ENCODE measurements around the gene PHF3. TPM values are rescaled to one million over a fixed set of nuclear protein-coding genes. Genes with fewer than 3 reads are reported as not detected.

PHF3 gene
- total RNA-seq, 1 experiment from 2014 or later = 56.4 TPM

GRCh38 chr6:63589952-63590411, 45.6 kb upstream of the PHF3 start:
- POLR2A ChIA-PET = interaction anchor here (0.6 kb wide), 1 partner anchor 11 kb away, joined by 3 read pairs; no protein-coding TSS in a partner anchor
- H3K4me3 Mint-ChIP-seq = no peak overlapping the region
- peaks cover 9% of the 10 kb centered on the region for H3K4me1 Mint-ChIP-seq
- no peaks in the 10 kb centered on the region for H3K9me3 Mint-ChIP-seq
- CTCF ChIA-PET = no interaction called here
- ATAC-seq (no peak), DNase-seq (ENCODE audit: low spot score) (no peak)
- no peaks in the 10 kb centered on the region for H3K27me3 Mint-ChIP-seq (ENCODE audit: low read depth)
- no peak for TF ChIP-seq JAZF1 (CRISPR knock-in tag; IDR thresholded peaks at IDR 0.05)
- peak; percentile 74 for TF ChIP-seq GABPB1 (CRISPR knock-in tag; IDR thresholded peaks at IDR 0.05)
- no peak for TF ChIP-seq ZNF232 (CRISPR knock-in tag; IDR thresholded peaks at IDR 0.05)
- TF ChIP-seq, protein P1, sequence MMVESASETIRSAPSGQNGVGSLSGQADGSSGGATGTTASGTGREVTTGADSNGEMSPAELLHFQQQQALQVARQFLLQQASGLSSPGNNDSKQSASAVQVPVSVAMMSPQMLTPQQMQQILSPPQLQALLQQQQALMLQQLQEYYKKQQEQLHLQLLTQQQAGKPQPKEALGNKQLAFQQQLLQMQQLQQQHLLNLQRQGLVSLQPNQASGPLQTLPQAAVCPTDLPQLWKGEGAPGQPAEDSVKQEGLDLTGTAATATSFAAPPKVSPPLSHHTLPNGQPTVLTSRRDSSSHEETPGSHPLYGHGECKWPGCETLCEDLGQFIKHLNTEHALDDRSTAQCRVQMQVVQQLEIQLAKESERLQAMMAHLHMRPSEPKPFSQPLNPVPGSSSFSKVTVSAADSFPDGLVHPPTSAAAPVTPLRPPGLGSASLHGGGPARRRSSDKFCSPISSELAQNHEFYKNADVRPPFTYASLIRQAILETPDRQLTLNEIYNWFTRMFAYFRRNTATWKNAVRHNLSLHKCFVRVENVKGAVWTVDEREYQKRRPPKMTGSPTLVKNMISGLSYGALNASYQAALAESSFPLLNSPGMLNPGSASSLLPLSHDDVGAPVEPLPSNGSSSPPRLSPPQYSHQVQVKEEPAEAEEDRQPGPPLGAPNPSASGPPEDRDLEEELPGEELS (CRISPR knock-in tag; IDR thresholded peaks at IDR 0.05) = no peak
- H3K36me3 Mint-ChIP-seq = no peaks in the 10 kb centered on the region
- 0 out of 2 replicates have a peak overlapping the region, but pooled peaks have one; percentile 29 for H3K27ac Mint-ChIP-seq

DNA sequence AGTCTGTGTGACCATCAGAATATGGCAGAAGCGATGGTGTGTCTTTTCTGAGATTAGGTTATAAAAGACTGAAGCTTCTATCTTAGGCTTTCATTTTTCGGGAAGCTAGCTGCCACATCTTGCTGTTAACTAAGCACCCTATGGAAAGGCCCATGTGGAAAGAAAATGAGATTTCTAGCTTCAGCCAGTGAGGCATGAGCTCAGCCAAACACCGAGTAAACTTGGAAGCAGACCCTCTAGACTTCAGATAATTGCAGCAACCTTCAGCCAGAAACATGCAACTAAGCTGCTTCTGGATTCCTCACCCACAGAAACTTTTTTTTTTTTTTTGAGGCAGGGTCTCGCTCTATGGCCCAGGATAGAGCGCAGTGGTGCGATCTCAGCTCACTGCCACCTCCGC, 42.7 kb upstream of the PHF3 start:
- no peak for ATAC-seq
- H3K27me3 Mint-ChIP-seq (ENCODE audit: low read depth) = no peaks in the 10 kb centered on the region

More for the DNA sequence above, 42.7 kb upstream of the PHF3 start:
- Mint-ChIP-seq H3K27ac (no peak overlapping the region), H3K4me1 (peaks cover 13% of the 10 kb centered on the region), H3K9me3 (no peaks in the 10 kb centered on the region), H3K36me3 (no peaks in the 10 kb centered on the region), H3K4me3 (no peak overlapping the region)
- DNase-seq (ENCODE audit: low spot score) = no peak
- TF ChIP-seq MLX (CRISPR knock-in tag; IDR thresholded peaks at IDR 0.05) = no peak
- TF ChIP-seq ATF3 (CRISPR knock-in tag; conservative IDR thresholded peaks at IDR 0.05) = no peak
- TF ChIP-seq PRRX2 (CRISPR knock-in tag; IDR thresholded peaks at IDR 0.05) = no peak
- no peak for TF ChIP-seq ZNF416 (CRISPR knock-in tag; IDR thresholded peaks at IDR 0.05)
- TF ChIP-seq GRHL2 (CRISPR knock-in tag; IDR thresholded peaks at IDR 0.05; ENCODE audit: insufficient replicate concordance, severe bottlenecking) = no peak
- no peak for TF ChIP-seq ZMAT4 (CRISPR knock-in tag; IDR thresholded peaks at IDR 0.05)
- TF ChIP-seq SOX15 (CRISPR knock-in tag; IDR thresholded peaks at IDR 0.05) = no peak
- no peak for TF ChIP-seq CBFB (CRISPR knock-in tag; IDR thresholded peaks at IDR 0.05; ENCODE audit: low read depth)
- no peak for TF ChIP-seq TP53 (CRISPR knock-in tag; IDR thresholded peaks at IDR 0.05)
- TF ChIP-seq FOXJ3 (CRISPR knock-in tag; IDR thresholded peaks at IDR 0.05; ENCODE audit: borderline replicate concordance) = no peak
- TF ChIP-seq ELF4 (CRISPR knock-in tag; IDR thresholded peaks at IDR 0.05; ENCODE audit: low read depth) = no peak
- TF ChIP-seq NR3C1 (CRISPR knock-in tag; conservative IDR thresholded peaks at IDR 0.05; ENCODE audit: low read depth) = no peak
- TF ChIP-seq, protein P2, sequence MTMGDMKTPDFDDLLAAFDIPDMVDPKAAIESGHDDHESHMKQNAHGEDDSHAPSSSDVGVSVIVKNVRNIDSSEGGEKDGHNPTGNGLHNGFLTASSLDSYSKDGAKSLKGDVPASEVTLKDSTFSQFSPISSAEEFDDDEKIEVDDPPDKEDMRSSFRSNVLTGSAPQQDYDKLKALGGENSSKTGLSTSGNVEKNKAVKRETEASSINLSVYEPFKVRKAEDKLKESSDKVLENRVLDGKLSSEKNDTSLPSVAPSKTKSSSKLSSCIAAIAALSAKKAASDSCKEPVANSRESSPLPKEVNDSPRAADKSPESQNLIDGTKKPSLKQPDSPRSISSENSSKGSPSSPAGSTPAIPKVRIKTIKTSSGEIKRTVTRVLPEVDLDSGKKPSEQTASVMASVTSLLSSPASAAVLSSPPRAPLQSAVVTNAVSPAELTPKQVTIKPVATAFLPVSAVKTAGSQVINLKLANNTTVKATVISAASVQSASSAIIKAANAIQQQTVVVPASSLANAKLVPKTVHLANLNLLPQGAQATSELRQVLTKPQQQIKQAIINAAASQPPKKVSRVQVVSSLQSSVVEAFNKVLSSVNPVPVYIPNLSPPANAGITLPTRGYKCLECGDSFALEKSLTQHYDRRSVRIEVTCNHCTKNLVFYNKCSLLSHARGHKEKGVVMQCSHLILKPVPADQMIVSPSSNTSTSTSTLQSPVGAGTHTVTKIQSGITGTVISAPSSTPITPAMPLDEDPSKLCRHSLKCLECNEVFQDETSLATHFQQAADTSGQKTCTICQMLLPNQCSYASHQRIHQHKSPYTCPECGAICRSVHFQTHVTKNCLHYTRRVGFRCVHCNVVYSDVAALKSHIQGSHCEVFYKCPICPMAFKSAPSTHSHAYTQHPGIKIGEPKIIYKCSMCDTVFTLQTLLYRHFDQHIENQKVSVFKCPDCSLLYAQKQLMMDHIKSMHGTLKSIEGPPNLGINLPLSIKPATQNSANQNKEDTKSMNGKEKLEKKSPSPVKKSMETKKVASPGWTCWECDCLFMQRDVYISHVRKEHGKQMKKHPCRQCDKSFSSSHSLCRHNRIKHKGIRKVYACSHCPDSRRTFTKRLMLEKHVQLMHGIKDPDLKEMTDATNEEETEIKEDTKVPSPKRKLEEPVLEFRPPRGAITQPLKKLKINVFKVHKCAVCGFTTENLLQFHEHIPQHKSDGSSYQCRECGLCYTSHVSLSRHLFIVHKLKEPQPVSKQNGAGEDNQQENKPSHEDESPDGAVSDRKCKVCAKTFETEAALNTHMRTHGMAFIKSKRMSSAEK (CRISPR knock-in tag; IDR thresholded peaks at IDR 0.05; ENCODE audit: borderline replicate concordance) = no peak
- TF ChIP-seq, protein P3, sequence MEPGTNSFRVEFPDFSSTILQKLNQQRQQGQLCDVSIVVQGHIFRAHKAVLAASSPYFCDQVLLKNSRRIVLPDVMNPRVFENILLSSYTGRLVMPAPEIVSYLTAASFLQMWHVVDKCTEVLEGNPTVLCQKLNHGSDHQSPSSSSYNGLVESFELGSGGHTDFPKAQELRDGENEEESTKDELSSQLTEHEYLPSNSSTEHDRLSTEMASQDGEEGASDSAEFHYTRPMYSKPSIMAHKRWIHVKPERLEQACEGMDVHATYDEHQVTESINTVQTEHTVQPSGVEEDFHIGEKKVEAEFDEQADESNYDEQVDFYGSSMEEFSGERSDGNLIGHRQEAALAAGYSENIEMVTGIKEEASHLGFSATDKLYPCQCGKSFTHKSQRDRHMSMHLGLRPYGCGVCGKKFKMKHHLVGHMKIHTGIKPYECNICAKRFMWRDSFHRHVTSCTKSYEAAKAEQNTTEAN (CRISPR knock-in tag; IDR thresholded peaks at IDR 0.05) = no peak
- TF ChIP-seq JUN (CRISPR knock-in tag; IDR thresholded peaks at IDR 0.05) = no peak
- ChIA-PET POLR2A (interaction anchor here (1.1 kb wide), 1 partner anchor 9 kb away, joined by 3 read pairs; no protein-coding TSS in a partner anchor), CTCF (interaction anchor here (0.7 to 1.1 kb wide), 2 partner anchors 107 to 240 kb away, joined by 3 to 4 read pairs; no protein-coding TSS in a partner anchor)
